IMR-90 (cell line): ENCODE measurements around the gene OR1L8. TPM values are rescaled to one million over a fixed set of nuclear protein-coding genes. Genes with fewer than 3 reads are reported as not detected.

Experiments used
- ATAC-seq: fragments of 200-7000 bp; cut with Tn5 transposase; 2 replicates; pipeline ENCODE4 v1.9.1; 2020; ENCODE audit warnings: low read depth, mild to moderate bottlenecking, moderate library complexity
- BruUV-seq: library from RNA; stranded (reverse); fragments of 400-500 nt; replicated peaks from 2 replicates; lab custom pipeline; 2021; lab: Mats Ljungman, UMichigan
- CTCF ChIA-PET: fragments of 300-600 bp; formaldehyde crosslinking; extraction: SDS; loops from one replicate; lab custom pipeline; 2021; ENCODE audit warnings: antibody characterized with exemption; lab: Yijun Ruan, JAX
- POLR2A ChIA-PET: fragments of 300-600 bp; sonication (Branson Sonifier 250); formaldehyde crosslinking; loops from one replicate; lab custom pipeline; 2022; ENCODE audit warnings: antibody characterized with exemption; ENCODE audit not compliant: unreplicated experiment; lab: Charles Lee
- DNase-seq: peaks from one replicate; pipeline ENCODE4 v3.0.0; 2013
- H2AFZ ChIP-seq: replicated peaks from 2 replicates; pipeline ENCODE3; 2013; ENCODE audit warnings: low read length, mild to moderate bottlenecking; ENCODE audit not compliant: poor library complexity
- H2AK5ac ChIP-seq: 2 replicates; pipeline ENCODE4 v1.6.1; 2013; ENCODE audit warnings: low read depth, low read length, inconsistent platforms
- H2AK9ac ChIP-seq: replicated peaks from 2 replicates; pipeline ENCODE3; 2013; ENCODE audit warnings: mild to moderate bottlenecking, low read depth, low read length, moderate library complexity; ENCODE audit not compliant: poor library complexity
- H2BK120ac ChIP-seq: 2 replicates; pipeline ENCODE4 v1.6.1; 2013; ENCODE audit warnings: low read depth, low read length, inconsistent platforms
- H2BK15ac ChIP-seq: 3 replicates; pipeline ENCODE4 v1.6.1; 2013; ENCODE audit warnings: low read depth, low read length, inconsistent platforms
- H2BK20ac ChIP-seq: 2 replicates; pipeline ENCODE4 v1.6.1; 2013; ENCODE audit warnings: low read depth, mild to moderate bottlenecking, inconsistent platforms, low read length, moderate library complexity
- H2BK5ac ChIP-seq: 2 replicates; pipeline ENCODE4 v1.6.1; 2013; ENCODE audit warnings: mild to moderate bottlenecking, low read depth, low read length, inconsistent platforms; ENCODE audit not compliant: poor library complexity, severe bottlenecking
- H3K14ac ChIP-seq: replicated peaks from 2 replicates; pipeline ENCODE4 v1.6.1; 2013; ENCODE audit warnings: low read depth, low read length, inconsistent platforms
- H3K18ac ChIP-seq: 2 replicates; pipeline ENCODE4 v1.6.1; 2013; ENCODE audit warnings: low read depth, low read length, control low read depth
- H3K23ac ChIP-seq: 2 replicates; pipeline ENCODE4 v1.6.1; 2013; ENCODE audit warnings: low read depth, low read length, inconsistent platforms
- H3K27ac ChIP-seq: 2 replicates; pipeline ENCODE4 v1.5.1; 2013; ENCODE audit warnings: mild to moderate bottlenecking, control low read depth, low read length; ENCODE audit not compliant: insufficient read depth
- H3K27me3 ChIP-seq: 2 replicates; pipeline ENCODE4 v1.6.1; 2013; ENCODE audit warnings: low read length; ENCODE audit not compliant: control insufficient read depth, insufficient read depth
- H3K36me3 ChIP-seq: 2 replicates; pipeline ENCODE4 v1.6.1; 2013; ENCODE audit warnings: low read length, mixed read lengths; ENCODE audit not compliant: control insufficient read depth, insufficient read depth
- H3K4ac ChIP-seq: 2 replicates; pipeline ENCODE4 v1.6.1; 2013; ENCODE audit warnings: low read depth, low read length, inconsistent platforms
- H3K4me1 ChIP-seq: 2 replicates; pipeline ENCODE4 v1.6.1; 2013; ENCODE audit warnings: low read length, mixed read lengths; ENCODE audit not compliant: control insufficient read depth, insufficient read depth
- H3K4me2 ChIP-seq: 2 replicates; pipeline ENCODE4 v1.6.1; 2013; ENCODE audit warnings: low read depth, mild to moderate bottlenecking, control low read depth, low read length, moderate library complexity
- H3K4me3 ChIP-seq: 2 replicates; pipeline ENCODE4 v1.5.1; 2013; ENCODE audit warnings: low read depth, mild to moderate bottlenecking, control low read depth, low read length, moderate library complexity; ENCODE audit not compliant: insufficient read depth
- H3K56ac ChIP-seq: 2 replicates; pipeline ENCODE4 v1.6.1; 2013; ENCODE audit warnings: low read length, inconsistent platforms; ENCODE audit not compliant: insufficient read depth; ENCODE audit errors: extremely low read depth
- H3K79me1 ChIP-seq, 2 experiments: 2 replicates each; pipeline ENCODE4 v1.6.1; 2013; ENCODE audit warnings: low read length in 2 of 2, inconsistent platforms in 1 of 2, low read depth in 1 of 2
- H3K9ac ChIP-seq: 2 replicates; pipeline ENCODE4 v1.6.1; 2013; ENCODE audit warnings: low read depth, low read length, control low read depth
- H3K9me1 ChIP-seq: 2 replicates; pipeline ENCODE4 v1.6.1; 2013; ENCODE audit warnings: low read length, inconsistent platforms; ENCODE audit not compliant: insufficient read depth
- H3K9me3 ChIP-seq: 2 replicates; pipeline ENCODE4 v1.6.1; 2013; ENCODE audit warnings: low read length; ENCODE audit not compliant: control insufficient read depth, insufficient read depth
- H4K20me1 ChIP-seq: 2 replicates; pipeline ENCODE4 v1.6.1; 2013; ENCODE audit warnings: low read length, inconsistent platforms; ENCODE audit not compliant: insufficient read depth
- H4K5ac ChIP-seq: 2 replicates; pipeline ENCODE4 v1.6.1; 2013; ENCODE audit warnings: mild to moderate bottlenecking, low read depth, low read length, control low read depth
- H4K8ac ChIP-seq, 2 experiments: 2 replicates each; pipeline ENCODE4 v1.6.1; 2013; ENCODE audit warnings: low read depth in 2 of 2, low read length in 2 of 2, control low read depth in 1 of 2, inconsistent platforms in 1 of 2
- H4K91ac ChIP-seq: 2 replicates; pipeline ENCODE4 v1.6.1; 2013; ENCODE audit warnings: low read depth, low read length, inconsistent platforms; ENCODE audit not compliant: insufficient read depth
- BHLHE40 ChIP-seq: fragments of 150-350 bp; IDR thresholded peaks from 2 replicates; pipeline ENCODE4 v1.6.1; 2016; ENCODE audit warnings: mild to moderate bottlenecking, low read depth, low read length
- CEBPB ChIP-seq: IDR thresholded peaks from 2 replicates; pipeline ENCODE4 v1.6.1; 2012; ENCODE audit warnings: low read depth, low read length, improper control_type of control experiment
- CHD1 ChIP-seq: IDR thresholded peaks from 2 replicates; pipeline ENCODE4 v1.6.1; 2012; ENCODE audit warnings: low read depth, low read length, improper control_type of control experiment
- ELK1 ChIP-seq: fragments of 150-350 bp; IDR thresholded peaks from 2 replicates; pipeline ENCODE4 v1.6.1; 2016; ENCODE audit warnings: low read depth, mild to moderate bottlenecking, low read length, moderate library complexity, borderline replicate concordance
- FOS ChIP-seq: fragments of 150-350 bp; IDR thresholded peaks from 2 replicates; pipeline ENCODE4 v1.6.1; 2016; ENCODE audit warnings: low read depth, low read length
- MAFK ChIP-seq: IDR thresholded peaks from 2 replicates; pipeline ENCODE4 v1.6.1; 2012; ENCODE audit warnings: low read depth, low read length, improper control_type of control experiment
- MAZ ChIP-seq: IDR thresholded peaks from 2 replicates; pipeline ENCODE4 v1.6.1; 2012; ENCODE audit warnings: low read depth, mild to moderate bottlenecking, low read length, improper control_type of control experiment, moderate library complexity, borderline replicate concordance
- MXI1 ChIP-seq: IDR thresholded peaks from 2 replicates; pipeline ENCODE4 v1.6.1; 2012; ENCODE audit warnings: low read depth, mild to moderate bottlenecking, low read length, moderate library complexity, borderline replicate concordance
- NFE2L2 ChIP-seq: fragments of 150-350 bp; IDR thresholded peaks from 2 replicates; pipeline ENCODE4 v1.6.1; 2016; ENCODE audit warnings: low read depth, mild to moderate bottlenecking, low read length
- POLR2A ChIP-seq: IDR thresholded peaks from 2 replicates; pipeline ENCODE4 v1.6.1; 2012; ENCODE audit warnings: mild to moderate bottlenecking, low read depth, low read length
- RAD21 ChIP-seq: IDR thresholded peaks from 2 replicates; pipeline ENCODE4 v1.6.1; 2012; ENCODE audit warnings: low read length, improper control_type of control experiment
- RCOR1 ChIP-seq: IDR thresholded peaks from 2 replicates; pipeline ENCODE4 v1.6.1; 2012; ENCODE audit warnings: mild to moderate bottlenecking, low read length, improper control_type of control experiment; ENCODE audit not compliant: insufficient replicate concordance
- RFX5 ChIP-seq: IDR thresholded peaks from 2 replicates; pipeline ENCODE4 v1.8.0; 2012; ENCODE audit warnings: low read depth, mild to moderate bottlenecking, low read length, moderate library complexity
- SMC3 ChIP-seq: fragments of 150-350 bp; IDR thresholded peaks from 2 replicates; pipeline ENCODE4 v1.6.1; 2016; ENCODE audit warnings: low read depth, mild to moderate bottlenecking, antibody characterized with exemption, low read length, moderate library complexity
- USF2 ChIP-seq: fragments of 150-350 bp; IDR thresholded peaks from 2 replicates; pipeline ENCODE4 v1.6.1; 2017; ENCODE audit warnings: mild to moderate bottlenecking, antibody characterized with exemption, low read length, low read depth
- WGBS, 2 experiments: methylation state at CpG; one replicate each; pipeline versions ENCODE4 v1.1.5 to v1.1.7; 2013; ENCODE audit warnings: missing lambda C conversion rate in 2 of 2; ENCODE audit not compliant: insufficient read length in 1 of 2; ENCODE audit errors: extremely low coverage in 2 of 2; 5-methylcytosine and 5-hydroxymethylcytosine counted together
- dilution Hi-C: fragments of 300-500 bp; cut with HindIII; formaldehyde crosslinking; loops from one replicate; pipeline ENCODE4 v1.14.3; 2018; ENCODE audit warnings: low sequenced_read_pairs; ENCODE audit not compliant: unreplicated experiment
- in situ Hi-C: fragments of 300-500 bp; cut with MboI; formaldehyde crosslinking; loops from 3 replicates; pipeline ENCODE4 v1.14.3; 2019; ENCODE audit warnings: low sequenced_read_pairs, inconsistent platforms, mixed read lengths
- intact Hi-C: fragments of 100-400 bp; cut with micrococcal nuclease; formaldehyde crosslinking; loops from 2 replicates; pipeline ENCODE4 v1.10.0; 2022
- polyA plus RNA-seq, 3 experiments: library from polyadenylated mRNA; depleted of rRNA; stranded (reverse); fragments of >200 nt; gene quantifications; 2 replicates each; pipeline ENCODE4 v1.2.3, GENCODE V29; 2012; ENCODE audit warnings: low replicate concordance in 1 of 3
- total RNA-seq: library from RNA; depleted of rRNA; stranded (reverse); fragments of >200 nt; gene quantifications from 2 replicates; pipeline ENCODE4 v1.2.3, GENCODE V29; 2012
- TF ChIP-seq, protein P1 (sequence below): conservative IDR thresholded peaks from 2 replicates; pipeline ENCODE4 v1.5.1; 2012; ENCODE audit warnings: mild to moderate bottlenecking, low read depth, low read length, improper control_type of control experiment

OR1L8 gene
- total and polyA plus RNA-seq, 2 of the 4 experiments (the other 2 are of a cell fraction): not detected

- no peak within 1 kb of the TSS for H4K5ac ChIP-seq
- no peak within 1 kb of the TSS for H3K4me2 ChIP-seq
- H3K9ac ChIP-seq: no peak within 1 kb of the TSS
- H3K9me3 ChIP-seq: no peaks in the 10 kb centered on the region
- H3K4ac ChIP-seq: no peak within 1 kb of the TSS
- no peak within 1 kb of the TSS for H3K23ac ChIP-seq
- H4K20me1 ChIP-seq: no peaks in the 10 kb centered on the region
- intact Hi-C loops (loop anchor here (5.0 kb wide), 1 partner anchor 43 kb away; the partner anchor contains the start of gene OR1B1), dilution Hi-C loops (no loop called here), in situ Hi-C loops (no loop called here)
- no peak within 1 kb of the TSS for H2AK9ac ChIP-seq
- ChIA-PET CTCF (no interaction called here), POLR2A (no interaction called here)
- TF ChIP-seq USF2 (no peak), RFX5 (no peak), CEBPB (no peak), MXI1 (no peak), MAZ (no peak), CHD1 (no peak), RCOR1 (no peak), ELK1 (no peak), SMC3 (no peak), MAFK (no peak), RAD21 (no peak), NFE2L2 (no peak), POLR2A (no peak), BHLHE40 (no peak), FOS (no peak)
- TF ChIP-seq, protein P1, sequence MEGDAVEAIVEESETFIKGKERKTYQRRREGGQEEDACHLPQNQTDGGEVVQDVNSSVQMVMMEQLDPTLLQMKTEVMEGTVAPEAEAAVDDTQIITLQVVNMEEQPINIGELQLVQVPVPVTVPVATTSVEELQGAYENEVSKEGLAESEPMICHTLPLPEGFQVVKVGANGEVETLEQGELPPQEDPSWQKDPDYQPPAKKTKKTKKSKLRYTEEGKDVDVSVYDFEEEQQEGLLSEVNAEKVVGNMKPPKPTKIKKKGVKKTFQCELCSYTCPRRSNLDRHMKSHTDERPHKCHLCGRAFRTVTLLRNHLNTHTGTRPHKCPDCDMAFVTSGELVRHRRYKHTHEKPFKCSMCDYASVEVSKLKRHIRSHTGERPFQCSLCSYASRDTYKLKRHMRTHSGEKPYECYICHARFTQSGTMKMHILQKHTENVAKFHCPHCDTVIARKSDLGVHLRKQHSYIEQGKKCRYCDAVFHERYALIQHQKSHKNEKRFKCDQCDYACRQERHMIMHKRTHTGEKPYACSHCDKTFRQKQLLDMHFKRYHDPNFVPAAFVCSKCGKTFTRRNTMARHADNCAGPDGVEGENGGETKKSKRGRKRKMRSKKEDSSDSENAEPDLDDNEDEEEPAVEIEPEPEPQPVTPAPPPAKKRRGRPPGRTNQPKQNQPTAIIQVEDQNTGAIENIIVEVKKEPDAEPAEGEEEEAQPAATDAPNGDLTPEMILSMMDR: no peak
- no CpG with 5 or more reads among the region's 1 CpG for WGBS, 2 experiments
- no peak for DNase-seq
- H2BK5ac ChIP-seq: no peak within 1 kb of the TSS
- no peak within 1 kb of the TSS for H2AFZ ChIP-seq
- no peak within 1 kb of the TSS for H3K4me3 ChIP-seq
- H3K36me3 ChIP-seq: no peaks in the 10 kb centered on the region
- no peak within 1 kb of the TSS for H2BK20ac ChIP-seq
- H4K8ac ChIP-seq: no peak within 1 kb of the TSS
- H2BK120ac ChIP-seq: no peak within 1 kb of the TSS
- no peak within 1 kb of the TSS for H3K14ac ChIP-seq
- no peak within 1 kb of the TSS for H3K56ac ChIP-seq
- peaks cover 4% of the 10 kb centered on the region for H3K27me3 ChIP-seq
- no TSS peak for BruUV-seq
- no peak within 1 kb of the TSS for H4K91ac ChIP-seq
- no peak within 1 kb of the TSS for H3K18ac ChIP-seq
- no peak within 1 kb of the TSS for H2BK15ac ChIP-seq
- H3K4me1 ChIP-seq: no peaks in the 10 kb centered on the region
- ATAC-seq: no peak
- no peak within 1 kb of the TSS for H3K27ac ChIP-seq
- no peak within 1 kb of the TSS for H2AK5ac ChIP-seq
- no peaks in the 10 kb centered on the region for H3K79me1 ChIP-seq
- H3K9me1 ChIP-seq: no peaks in the 10 kb centered on the region
Measured at GRCh38 chr9:122614362-122614761, 31.2 kb upstream of the OR1L8 start, which contains the start of gene OR1Q1. TSS of gene OR1Q1 (plus strand) at chr9:122614738. CDS start at chr9:122614738, 0 bp downstream.
